ENCODE data around the gene OVCH1.

The OVCH1 gene

DNA sequence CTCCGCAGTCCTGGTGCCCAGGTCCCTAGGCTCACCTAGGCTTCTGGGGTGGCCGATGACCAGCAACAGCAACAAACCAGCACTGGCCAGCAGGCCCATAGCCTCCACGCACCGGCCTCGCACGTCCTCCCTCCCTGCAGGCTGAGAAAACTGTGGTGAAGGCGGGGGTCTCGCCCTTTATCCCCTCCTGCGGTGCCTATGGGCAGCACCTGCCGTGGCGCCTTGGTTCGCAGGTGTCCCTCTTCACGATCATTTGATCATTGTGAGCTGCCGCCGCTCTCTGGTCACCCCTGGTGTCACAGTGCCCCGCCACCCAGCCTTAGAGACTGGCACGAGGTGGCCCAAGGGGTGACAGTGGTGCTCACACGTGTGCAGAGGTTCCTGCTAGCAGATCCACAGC lies at the start of gene OVCH1:
Gene OVCH1, minus strand, starts transcription at position 99 of the 400 bp plus-strand sequence. Its CDS starts 0 bp downstream, at position 99.
- DNase-seq, result no peak

DNA sequence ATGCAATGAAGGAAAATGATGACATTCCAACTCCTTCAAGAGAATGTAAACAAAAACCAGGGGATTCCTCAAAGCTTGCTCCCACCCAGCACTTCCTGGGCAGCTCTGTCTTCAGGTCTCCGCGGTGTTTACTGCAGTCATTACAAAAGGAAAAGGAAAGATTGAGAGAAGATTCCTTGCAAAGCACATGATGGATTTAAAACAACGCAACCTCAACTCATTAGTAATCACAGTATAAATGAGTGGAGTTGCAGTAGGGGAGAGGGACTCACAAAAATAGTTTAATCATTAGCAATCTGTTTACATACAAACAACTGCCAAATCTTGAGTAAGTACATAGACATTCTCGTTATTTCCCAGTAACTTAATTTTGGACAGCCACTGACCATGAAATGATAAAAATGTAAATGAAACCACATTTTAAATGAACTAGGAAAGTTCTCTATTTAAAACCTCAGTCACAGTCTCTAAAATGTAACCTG lies 49.7 kb upstream of the OVCH1 start:
- no peak for DNase-seq

DNA sequence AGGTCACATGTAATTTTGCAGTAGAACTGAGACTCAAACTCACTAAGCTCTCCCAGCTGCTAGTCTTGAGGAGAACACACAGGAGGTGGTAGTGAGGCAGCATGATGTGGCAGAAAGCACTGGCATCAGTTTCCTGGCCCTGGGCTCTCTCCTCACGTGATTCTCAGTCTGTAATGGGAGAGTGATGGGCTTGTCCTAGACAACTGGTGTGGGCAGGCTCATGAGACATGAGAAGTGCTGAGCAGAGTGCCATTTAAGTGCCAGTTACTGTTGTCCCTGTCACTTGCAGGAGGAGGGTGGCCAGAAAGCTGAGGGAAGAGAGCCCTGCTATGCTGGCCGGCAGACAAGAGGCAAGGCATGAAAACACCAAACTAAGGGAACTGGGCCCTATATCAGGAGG lies 48.5 kb upstream of the OVCH1 start:
- no peak for DNase-seq

DNA sequence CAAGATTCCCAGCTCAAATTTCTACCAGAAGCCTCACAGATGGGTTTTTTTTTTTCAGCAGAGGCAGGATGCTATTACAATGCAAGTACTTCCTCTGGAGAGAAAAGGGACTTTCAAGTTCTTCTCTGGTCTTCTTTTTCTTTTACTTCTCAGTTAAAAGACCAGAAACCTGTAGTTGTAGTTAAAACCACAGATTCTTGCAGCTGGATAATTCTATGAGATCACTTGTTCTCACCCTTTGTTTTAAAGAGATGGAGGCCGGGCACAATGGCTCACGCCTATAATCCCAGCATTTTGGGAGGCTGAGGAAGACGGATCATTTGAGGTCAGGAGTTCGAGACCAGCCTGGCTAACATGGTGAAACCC lies 47.6 kb upstream of the OVCH1 start:
- no peak for DNase-seq

DNA sequence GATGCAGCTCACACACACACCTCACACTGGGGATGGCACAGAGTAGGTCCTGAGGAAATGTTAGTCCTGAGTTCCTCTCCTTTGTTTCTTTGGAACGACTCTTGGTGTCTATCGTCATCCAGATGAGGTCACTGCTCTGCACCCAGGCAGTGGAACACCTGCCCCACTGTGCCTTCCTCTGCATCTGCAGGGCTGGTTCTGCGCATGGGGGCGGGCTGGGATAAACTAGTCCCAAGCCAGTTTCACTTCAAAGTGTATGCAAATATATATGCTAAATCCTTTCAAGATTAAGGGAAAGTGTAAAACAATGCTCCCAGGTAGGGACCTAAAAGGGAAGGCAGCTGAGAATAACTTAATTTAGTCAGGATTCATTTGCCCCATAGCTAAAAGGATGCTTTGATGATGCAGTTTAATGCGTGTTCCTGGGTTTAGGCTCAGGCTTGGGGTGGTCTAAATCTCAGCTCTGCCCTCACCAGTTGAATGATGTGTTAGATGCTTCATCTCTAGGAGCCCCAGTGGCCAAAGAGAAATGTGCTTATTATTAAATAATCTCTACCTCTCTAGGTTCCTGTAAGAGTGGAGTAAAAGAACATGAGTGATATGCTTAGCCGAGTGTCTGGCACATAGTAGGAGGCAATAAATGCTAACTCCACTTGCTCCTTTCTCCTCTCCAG lies 47.1 kb upstream of the OVCH1 start:
- no peak for DNase-seq

DNA sequence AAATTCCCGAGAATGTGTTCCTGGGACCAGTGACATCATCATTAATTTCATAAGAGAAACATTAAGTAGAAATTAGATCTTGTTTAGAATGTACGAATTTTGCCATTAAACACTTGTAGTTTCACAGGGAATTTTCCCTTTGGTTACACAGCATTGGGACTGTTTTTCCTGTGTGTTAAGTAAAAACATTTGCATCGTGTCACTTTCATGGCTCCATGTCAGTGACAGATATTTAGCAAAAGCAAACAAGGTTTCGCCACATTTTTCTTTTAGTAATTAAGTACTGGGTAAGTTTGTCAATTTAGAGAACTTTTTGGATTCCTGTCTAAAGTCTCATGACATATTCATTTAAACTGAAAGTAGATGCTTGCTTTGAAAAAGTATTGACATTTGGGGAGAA lies 45.5 kb upstream of the OVCH1 start:
- no peak for DNase-seq

DNA sequence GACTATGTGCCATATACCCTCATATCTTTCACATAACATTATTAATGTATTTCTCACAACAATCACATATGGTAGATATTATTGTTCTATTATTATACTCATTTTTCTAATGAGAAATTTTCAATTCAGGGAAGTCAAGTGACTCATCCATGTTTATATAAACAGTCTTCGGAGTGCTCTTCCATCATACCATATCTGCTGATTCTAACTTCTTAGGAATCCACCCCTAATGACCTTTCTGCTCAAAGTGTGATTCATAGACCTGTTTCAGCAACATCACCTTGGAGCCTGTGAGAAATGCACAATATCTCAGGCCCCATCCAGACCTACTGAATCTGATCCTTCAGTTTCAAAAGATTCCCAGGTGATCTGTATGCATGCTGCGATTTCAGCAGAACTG lies 39.8 kb upstream of the OVCH1 start:
- no peak for DNase-seq

DNA sequence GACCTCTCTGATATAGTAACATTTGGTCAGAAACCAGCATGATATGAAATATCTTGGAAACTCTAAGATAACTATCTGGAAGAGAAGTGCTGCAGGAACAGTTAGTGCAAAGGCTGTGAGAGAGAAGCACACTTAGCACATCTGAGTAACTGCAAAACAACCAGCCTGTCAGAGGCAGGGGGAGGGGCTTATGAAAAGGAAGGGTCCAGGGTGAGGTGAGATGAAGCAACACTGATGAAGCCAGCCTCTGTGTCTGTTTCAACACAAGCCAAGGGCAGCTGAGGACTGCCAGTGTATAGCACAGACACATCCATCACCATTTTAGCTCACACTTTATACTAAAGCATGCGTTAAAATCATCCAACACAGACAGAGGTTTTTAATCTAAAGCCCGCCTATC lies 37.4 kb upstream of the OVCH1 start:
- no peak for DNase-seq

GRCh38 chr12:29533815-29534489 lies 36.5 kb upstream of the OVCH1 start:
- DNase-seq, result no peak

GRCh38 chr12:29531471-29531870 lies 34.0 kb upstream of the OVCH1 start:
- DNase-seq, result no peak

DNA sequence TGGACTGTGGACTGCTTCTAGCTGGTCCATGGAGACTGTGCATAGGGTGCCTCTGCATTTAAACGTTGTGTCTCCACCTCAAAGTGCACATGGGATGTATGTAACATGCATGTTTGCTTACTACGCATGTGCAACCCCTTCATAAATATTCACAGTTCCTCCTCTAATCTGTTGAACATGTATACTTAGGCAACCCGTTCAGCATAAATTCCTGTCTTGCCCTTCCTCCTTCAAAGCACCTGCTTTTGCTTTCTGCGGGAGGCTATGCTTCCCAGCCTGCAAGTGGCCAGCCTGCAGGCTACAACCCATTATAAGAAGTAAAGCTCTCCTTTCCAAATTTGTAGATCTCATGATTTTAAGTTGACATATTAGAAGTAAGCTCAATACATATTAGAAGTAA lies 33.0 kb upstream of the OVCH1 start:
- no peak for DNase-seq

GRCh38 chr12:29528161-29528560 lies 30.7 kb upstream of the OVCH1 start:
- no peak for DNase-seq

DNA sequence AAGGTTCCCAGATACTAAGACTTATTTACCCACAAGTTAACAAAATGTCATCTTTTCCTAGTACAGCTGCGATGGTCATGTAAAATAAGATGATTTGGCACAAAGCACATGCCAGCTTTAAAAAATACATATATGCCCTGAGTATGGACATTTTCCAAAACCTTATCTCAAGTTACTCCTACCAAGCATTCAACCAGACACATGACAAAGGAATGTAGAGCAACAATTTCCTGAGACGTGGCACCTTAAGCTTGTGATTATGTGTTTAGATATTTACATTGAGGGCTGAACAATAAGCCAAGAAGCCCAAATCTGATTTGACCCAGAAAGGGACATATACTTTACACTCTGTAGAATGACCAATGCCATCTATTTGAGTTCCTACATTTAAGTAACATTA lies 24.5 kb upstream of the OVCH1 start:
- DNase-seq, result no peak

GRCh38 chr12:29519585-29520182 lies 22.2 kb upstream of the OVCH1 start:
- DNase-seq, result no peak

DNA sequence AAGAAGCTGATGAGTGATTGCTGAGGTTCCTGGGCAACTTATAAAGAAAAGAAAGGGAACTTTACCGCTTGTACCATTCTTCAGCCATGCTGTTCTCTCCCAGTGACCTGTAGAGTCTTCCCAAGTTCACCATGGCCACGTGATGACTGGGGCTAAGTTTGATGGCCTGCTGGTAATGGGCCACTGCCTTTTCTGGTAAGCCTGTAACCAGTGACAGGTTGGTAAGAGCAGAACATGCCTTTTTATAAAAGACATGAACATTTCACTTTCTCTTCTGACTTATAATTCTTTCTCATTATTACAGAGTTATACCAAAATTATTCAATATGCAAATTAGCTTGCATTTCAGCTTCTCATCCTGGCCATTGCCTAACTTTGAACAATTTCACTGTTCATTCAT lies 20.9 kb upstream of the OVCH1 start:
- no peak for DNase-seq

GRCh38 chr12:29517264-29517663 lies 19.8 kb upstream of the OVCH1 start:
- DNase-seq, result peak; percentile 1

- no peak for DNase-seq
Observed at GRCh38 chr12:29516431-29516875, 19.0 kb upstream of the OVCH1 start.

- no peak for DNase-seq
Observed at GRCh38 chr12:29510591-29511185, 13.2 kb upstream of the OVCH1 start.

GRCh38 chr12:29509503-29509902 lies 12.0 kb upstream of the OVCH1 start:
- DNase-seq, result no peak

GRCh38 chr12:29508949-29509348 lies 11.5 kb upstream of the OVCH1 start:
- no peak for DNase-seq

DNA sequence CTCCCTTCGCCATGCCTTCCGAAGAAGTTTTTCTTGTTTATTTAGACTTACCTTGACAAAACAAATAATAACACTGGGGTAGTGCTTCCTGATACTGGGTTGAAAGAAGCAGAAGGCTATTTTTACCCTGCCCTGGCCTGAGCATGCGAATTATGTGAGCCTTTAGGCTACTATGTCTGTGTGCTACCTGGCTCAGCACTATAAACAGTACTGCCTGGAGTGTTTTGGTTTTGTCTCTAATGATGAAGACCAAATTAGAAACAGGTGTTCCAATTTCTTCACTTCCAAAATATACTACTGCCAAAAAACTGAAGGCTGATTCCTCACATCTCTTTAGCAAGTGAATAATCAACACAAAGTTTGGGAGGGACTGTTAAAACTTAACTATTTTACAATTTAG lies 7.6 kb upstream of the OVCH1 start:
- DNase-seq, result no peak

- DNase-seq, result no peak
Observed at GRCh38 chr12:29503283-29503682, 5.8 kb upstream of the OVCH1 start.

DNA sequence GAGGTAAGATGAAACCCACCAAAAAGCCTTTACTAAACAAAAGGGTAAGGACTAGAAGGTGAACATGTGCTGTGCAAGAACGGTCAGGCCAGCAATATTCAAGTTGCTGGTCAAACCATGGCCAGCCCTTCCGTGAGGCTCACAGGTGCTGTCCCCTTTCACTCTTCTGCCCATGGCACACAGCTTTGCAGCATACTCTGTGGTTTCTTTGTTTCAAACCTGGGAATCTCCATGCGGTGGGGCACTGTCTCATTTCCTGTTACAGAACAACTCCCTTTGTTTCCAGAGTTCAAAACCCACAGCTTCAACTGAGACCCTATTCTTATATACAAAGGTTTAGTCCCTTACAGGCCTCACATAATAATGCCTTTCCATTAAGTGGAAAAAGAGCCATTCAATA lies 1.7 kb upstream of the OVCH1 start:
- DNase-seq, result no peak

DNA sequence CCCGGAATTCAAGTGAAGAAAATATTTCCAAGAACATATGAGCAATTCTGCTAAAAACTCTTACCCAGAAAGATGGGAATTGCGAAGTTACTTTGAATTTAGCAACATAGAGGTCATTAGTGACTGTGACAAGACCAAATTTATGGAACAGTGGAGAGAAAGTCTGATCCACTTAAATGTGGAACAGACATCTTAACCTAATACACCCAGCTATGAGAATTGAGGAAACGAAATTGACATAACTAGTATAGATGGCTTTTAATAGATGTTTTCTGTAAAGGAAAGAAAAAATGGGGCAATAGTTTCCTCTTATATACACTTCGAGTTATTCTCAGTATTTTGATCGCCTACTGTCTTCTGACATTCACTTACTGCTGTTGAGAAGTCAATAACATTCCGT lies 4.6 kb downstream of the OVCH1 start:
- no peak for DNase-seq
